GM12892 (cell line): ENCODE measurements around the gene HDAC4.

Experiments used
- POLR2A ChIP-seq: IDR thresholded peaks from 2 replicates; pipeline ENCODE4 v1.6.1; 2011; ENCODE audit warnings: low read depth, low read length, control low read depth
- POLR2AphosphoS5 ChIP-seq: IDR thresholded peaks from 2 replicates; pipeline ENCODE4 v1.6.1; 2011; ENCODE audit warnings: low read depth, low read length, control low read depth

DNA sequence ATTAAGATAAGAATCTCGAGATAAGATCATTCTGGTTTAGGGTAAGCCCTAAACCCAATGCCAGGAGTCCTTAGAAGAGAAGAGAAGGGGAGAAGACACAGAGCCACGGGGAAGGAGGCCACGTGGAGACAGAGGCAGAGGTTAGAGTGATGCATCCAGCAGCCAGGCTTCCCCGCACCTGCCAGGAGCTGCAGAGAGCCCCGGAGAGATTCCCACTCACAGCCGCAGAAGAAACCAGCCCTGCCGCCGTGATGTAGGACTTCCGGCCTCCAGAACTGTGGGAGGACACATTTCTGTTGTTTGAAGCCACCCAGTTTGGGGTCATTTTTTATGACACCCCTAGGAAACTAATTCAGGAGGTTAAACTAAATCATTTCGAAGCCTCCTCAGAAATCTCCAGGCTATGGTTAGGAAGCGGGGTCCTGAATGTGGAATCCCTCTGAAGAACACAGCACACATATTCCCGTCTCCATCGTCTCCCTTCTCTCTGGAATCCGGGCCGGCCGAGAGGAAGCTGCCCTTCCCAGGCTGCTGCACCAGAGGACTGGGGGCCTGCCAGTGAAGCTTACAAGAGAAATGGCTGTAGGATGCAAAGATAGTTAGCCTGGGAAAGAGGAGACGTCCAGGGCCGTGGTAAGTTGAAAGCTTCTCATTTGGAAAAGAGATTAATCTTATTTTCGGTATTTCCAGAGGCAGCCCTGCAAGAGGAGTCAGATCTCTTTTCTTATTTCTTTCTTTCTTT, 396.4 kb downstream of the HDAC4 start:
- TF ChIP-seq POLR2AphosphoS5 (no peak), POLR2A (no peak)
